Posterior vena cava (tissue), 2 donors: ENCODE measurements around the gene USF3. TPM values are rescaled to one million over a fixed set of nuclear protein-coding genes. Genes with fewer than 3 reads are reported as not detected.

Source experiments
- DNase-seq: peaks from one replicate; pipeline ENCODE4 v3.0.0-alpha.2; 2020; ENCODE audit warnings: low spot score
- intact Hi-C, 2 donors: fragments of 100-400 bp; cut with DNase I; formaldehyde crosslinking; loops; one replicate each; pipeline versions ENCODE4 v1.14.1 to v1.14.2; 2022 to 2023
- total RNA-seq, 2 donors: library from RNA; stranded (reverse); fragmentation: NEBNext Ultra II Directional; extraction: Animal tissue kit (Norgen Biotek cat#: 25700); gene quantifications; one replicate each; pipeline ENCODE4 v1.2.1, GENCODE V29; 2021
- donor health status: DM: yes; HTN: yes; CAD: no.
- donor health status: DM: yes; HTN: yes; CAD: no.

USF3 gene
- total RNA-seq, 2 donors from 2014 or later = 14.1 to 14.9 TPM

DNA sequence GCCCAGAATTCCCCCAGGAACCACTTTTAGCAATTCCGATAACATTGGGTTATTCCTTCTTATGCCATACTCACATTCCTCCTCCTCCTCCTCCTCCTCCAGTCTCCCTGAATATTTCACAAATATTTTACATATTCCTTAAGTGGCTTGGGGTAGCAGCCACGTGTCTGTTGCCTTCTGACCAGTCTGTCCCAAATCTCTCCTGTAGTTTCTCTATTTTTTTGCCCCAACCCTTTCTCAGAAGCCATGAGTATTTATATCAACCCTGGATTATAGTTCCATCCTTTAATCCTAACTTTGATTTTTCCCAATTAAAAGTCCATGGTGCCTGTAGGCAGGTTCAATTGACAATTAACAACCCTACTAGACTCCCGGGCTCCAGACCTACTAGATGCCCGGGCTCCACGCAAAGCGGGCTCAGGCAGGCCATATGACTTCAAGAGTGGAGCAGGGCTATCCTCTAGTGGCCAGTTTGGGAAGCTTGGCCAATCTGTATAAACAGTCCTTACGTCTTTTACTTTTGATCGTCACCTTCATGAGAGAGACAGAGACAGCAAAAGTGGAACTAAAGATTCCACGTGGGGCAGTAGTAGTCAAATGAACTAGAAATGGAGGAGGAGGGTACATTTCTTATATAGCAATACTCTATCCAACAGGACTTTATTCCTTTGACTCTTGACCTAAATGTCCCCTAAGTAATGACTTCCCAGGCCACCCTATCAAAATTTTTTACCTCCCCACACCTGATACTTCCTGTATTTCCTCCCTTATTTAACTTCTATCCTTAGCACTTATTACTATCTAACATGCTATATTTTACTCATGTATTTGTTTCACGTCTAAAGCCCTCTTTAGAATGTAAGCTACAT is 69.7 kb downstream of the USF3 start:
- intact Hi-C loops = loop anchor here (10.0 kb wide), 1 partner anchor 112 kb away; the partner anchor contains the start of gene SPICE1 (in 2 of the 2)
- no peak for DNase-seq

GRCh38 chr3:113625834-113626233 is 70.6 kb downstream of the USF3 start:
- intact Hi-C loops = loop anchor here (10.0 kb wide), 1 partner anchor 111 kb away; the partner anchor contains the start of gene SPICE1 (in 2 of the 2)
- no peak for DNase-seq

DNA sequence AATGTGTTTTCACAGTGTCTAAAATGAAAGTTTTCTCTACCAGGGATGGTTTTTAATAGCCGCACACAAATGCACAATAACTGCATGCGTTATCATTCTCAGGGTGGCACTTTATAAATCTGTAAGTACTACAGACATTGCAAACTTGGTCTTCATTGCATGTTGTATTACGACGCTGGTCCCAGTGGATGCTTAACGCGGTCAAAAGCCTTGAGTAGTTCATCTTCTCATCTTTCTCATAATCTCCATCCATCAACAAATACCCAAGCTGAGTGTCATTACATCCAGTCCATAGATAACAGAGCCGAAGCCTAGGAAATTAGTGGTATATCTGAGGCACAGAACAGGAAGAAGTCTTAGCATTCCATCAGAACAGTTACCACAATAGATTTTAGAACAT is 72.6 kb downstream of the USF3 start:
- no peak for DNase-seq
- intact Hi-C loops = loop anchor here (10.0 kb wide), 1 partner anchor 109 kb away; the partner anchor contains the start of gene SPICE1 (in 2 of the 2)

GRCh38 chr3:113623324-113623723 is 73.1 kb downstream of the USF3 start:
- DNase-seq = no peak
- intact Hi-C loops = loop anchor here (10.0 kb wide), 1 partner anchor 109 kb away; the partner anchor contains the start of gene SPICE1 (in 2 of the 2)

- intact Hi-C loops = loop anchor here (10.0 kb wide), 1 partner anchor 105 kb away; the partner anchor contains the start of gene SPICE1 (in 2 of the 2)
Observed at GRCh38 chr3:113620091-113620490, 76.4 kb downstream of the USF3 start.

GRCh38 chr3:113617726-113618125 is 78.7 kb downstream of the USF3 start:
- intact Hi-C loops = no loop called here
- no peak for DNase-seq

More at GRCh38 chr3:113620091-113620490, 76.4 kb downstream of the USF3 start:
- DNase-seq = no peak

GRCh38 chr3:113615976-113616375 is 80.5 kb downstream of the USF3 start:
- intact Hi-C loops = no loop called here
- no peak for DNase-seq

DNA sequence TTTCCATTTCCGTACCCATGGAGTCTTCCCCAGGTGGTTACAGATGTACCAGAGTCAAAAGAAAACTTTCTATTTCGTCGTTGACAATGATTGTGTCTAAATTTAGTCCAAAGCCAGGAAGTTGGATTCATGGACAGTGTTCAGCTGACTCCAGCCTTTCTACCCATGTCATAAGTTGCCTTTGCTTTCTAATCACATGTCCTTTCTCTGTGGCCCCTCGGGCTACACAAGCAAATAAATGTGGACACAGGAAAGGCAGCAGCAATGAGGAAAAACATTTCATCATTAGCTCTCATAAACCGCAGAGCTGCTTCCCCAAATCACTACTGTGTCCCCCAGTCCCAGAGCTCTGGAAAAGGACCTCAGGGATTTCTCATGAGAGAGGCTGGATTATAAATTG is 82.0 kb downstream of the USF3 start:
- intact Hi-C loops = no loop called here
- no peak for DNase-seq

GRCh38 chr3:113607219-113607596 is 89.2 kb downstream of the USF3 start:
- intact Hi-C loops = no loop called here
- no peak for DNase-seq

DNA sequence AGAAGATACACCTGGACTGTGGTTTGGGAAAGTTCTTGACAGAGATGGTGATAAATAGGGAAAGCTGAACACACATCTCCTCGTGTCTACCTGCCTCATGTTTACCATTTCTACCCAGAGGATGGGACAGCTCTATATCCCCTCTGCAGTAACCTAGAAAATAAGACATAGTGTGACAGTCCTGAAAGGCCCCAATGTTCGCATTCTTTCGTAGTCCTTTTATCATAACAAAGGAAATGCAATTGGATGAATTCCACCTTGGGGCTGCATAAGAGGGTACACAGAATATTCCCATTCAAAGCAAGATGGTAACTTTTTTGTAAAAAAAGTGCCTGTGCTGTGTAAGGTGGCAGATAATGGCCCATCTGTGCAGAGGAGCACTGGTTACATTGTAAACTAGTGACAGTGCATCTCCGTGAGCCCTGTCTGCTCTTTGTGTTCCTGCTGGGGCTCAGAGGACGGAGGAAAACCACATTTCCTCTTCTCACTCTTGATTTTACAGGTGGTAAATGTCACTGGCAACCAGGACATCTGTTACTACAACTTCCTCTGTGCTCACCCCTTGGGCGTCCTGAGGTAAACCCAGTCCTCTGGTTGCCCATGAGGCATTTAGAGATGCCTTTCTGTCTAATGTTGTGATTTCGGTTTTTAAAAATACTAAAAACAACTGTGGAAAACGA is 89.8 kb downstream of the USF3 start:
- intact Hi-C loops = no loop called here

DNA sequence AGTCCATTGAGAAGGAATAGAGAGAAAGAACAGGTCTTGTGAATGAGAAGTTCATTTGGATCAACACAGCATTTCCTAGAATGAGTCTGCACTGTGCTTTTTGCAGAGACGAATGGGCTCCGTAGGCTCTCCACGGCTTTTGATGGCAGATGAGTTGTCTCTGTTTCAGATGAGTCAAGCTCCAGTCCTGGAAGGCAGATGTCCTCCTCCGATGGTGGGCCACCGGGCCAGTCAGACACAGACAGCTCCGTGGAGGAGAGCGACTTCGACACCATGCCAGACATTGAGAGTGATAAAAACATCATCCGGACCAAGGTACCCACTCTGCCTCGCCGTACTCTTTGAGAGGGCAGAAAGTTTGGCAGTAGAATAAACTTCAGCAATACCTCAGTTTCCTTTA is 93.6 kb downstream of the USF3 start:
- intact Hi-C loops = no loop called here
- DNase-seq = no peak

More for the DNA sequence above, 89.8 kb downstream of the USF3 start:
- DNase-seq = no peak

DNA sequence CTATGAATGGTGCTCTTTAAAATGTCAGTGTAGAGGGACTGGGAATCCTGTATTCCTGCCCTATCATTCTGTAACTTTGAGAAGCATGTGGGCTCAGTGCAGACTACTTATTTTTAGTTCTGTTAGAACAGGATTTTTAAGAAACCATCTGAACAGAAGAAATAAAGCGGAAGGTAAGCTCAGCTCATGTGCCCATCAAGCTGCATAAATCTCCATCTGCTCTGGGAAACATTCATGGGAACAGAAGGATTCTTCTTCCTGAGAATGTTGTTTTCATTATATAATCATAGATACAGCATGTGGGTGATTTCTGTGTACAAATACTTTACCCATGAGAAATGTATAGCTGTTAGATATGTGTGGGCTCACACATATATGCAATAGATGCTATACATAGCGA is 94.2 kb downstream of the USF3 start:
- no peak for DNase-seq
- intact Hi-C loops = no loop called here

GRCh38 chr3:113601240-113601639 is 95.2 kb downstream of the USF3 start:
- intact Hi-C loops = no loop called here
- DNase-seq = no peak

DNA sequence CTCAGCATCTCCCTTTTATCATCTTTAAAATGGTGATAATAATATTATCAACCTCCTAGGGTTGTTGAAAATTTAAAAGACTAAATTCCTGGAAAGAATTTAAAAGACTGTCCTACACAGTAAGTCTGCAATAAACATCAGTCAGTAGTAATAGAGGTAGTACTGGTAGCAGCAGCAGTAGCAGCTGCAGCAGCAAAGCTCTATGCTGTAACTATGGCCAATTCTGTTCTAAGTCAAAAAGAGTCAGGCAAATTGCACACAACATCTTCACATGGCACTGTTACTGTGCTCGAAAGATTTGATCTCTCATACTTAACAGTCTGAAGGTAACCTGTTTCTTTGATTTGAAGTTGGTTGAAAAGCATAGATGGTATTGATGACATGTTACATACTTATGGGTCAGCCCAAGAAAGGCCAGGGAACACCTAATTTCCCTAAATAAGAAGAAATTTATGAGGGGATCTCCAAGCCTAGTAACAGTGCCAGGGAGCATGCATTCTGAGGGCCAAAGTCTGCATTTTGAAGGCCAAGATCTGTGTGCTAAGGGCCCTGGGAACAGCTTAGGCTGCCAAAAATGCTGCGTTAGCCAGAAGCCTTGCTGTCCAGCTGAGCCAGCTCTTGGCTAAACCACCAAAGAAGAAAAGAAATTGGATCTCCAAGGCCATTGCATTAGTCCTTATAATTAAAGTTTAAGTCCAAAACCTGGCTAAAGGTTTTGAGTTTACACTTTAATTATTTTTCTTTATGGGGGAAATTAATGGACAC is 95.8 kb downstream of the USF3 start:
- DNase-seq = no peak
- intact Hi-C loops = no loop called here

Other genes starting within 250 kb of the USF3 start
- 10 to 100 TPM; 12.5 to 13.3 TPM for gene SPICE1, start 181.5 kb downstream of the USF3 start, total RNA-seq
- 1 to 10 TPM in 1 of 2 donors, under 1 TPM in 1; 1.00 to 2.1 TPM for gene SIDT1, start 164.1 kb downstream of the USF3 start, total RNA-seq
- gene NAA50, start 49.6 kb upstream of the USF3 start, total RNA-seq = 10 to 100 TPM; 81.4 to 90.1 TPM
- gene ATP6V1A, start 50.4 kb upstream of the USF3 start, total RNA-seq = 10 to 100 TPM; 38.5 to 42.5 TPM
- gene GRAMD1C, start 142.1 kb upstream of the USF3 start, total RNA-seq = 1 to 10 TPM; 1.1 to 1.2 TPM